Gastrocnemius medialis (tissue), 4 donors: ENCODE measurements around the gene USP24. TPM values are rescaled to one million over a fixed set of nuclear protein-coding genes. Genes with fewer than 3 reads are reported as not detected.

Experiments
- ATAC-seq, 2 donors: fragments of 150-250 bp; one replicate each; pipeline ENCODE4 v1.9.1; 2016
- DNase-seq, 2 donors: peaks; one replicate each; pipeline ENCODE4 v3.0.0-alpha.2; 2019
- H3K27ac ChIP-seq, 4 donors: fragments of 200-600 bp; sonication (generic); 1 replicate in 1 of 4; 2 replicates in 3 of 4; pipeline ENCODE4 v1.5.1; 2016 to 2018; ENCODE audit warnings: mild to moderate bottlenecking in 2 of 4, moderate library complexity in 1 of 4
- H3K27me3 ChIP-seq, 3 donors: fragments of 200-600 bp; sonication (generic) in 2 of 3; 1 replicate in 1 of 3; 2 replicates in 2 of 3; pipeline versions ENCODE4 v1.5.1 to v1.6.0; 2016 to 2019; ENCODE audit warnings: mild to moderate bottlenecking in 1 of 3, moderate library complexity in 1 of 3
- H3K36me3 ChIP-seq, 2 donors: fragments of 200-600 bp; sonication (generic) in 1 of 2; one replicate each; pipeline ENCODE4 v1.5.1; 2017 to 2018
- H3K4me1 ChIP-seq, 2 donors: fragments of 200-600 bp; sonication (generic) in 1 of 2; one replicate each; pipeline ENCODE4 v1.5.1; 2016 to 2017; ENCODE audit warnings: mild to moderate bottlenecking in 2 of 2
- H3K4me3 ChIP-seq, 4 donors: fragments of 200-600 bp; sonication (generic) in 3 of 4; 1 replicate in 1 of 4; 2 replicates in 3 of 4; pipeline ENCODE4 v1.5.1; 2016 to 2019; ENCODE audit warnings: mild to moderate bottlenecking in 2 of 4
- H3K9me3 ChIP-seq, 3 donors: fragments of 200-600 bp; sonication (generic) in 2 of 3; 1 replicate in 1 of 3; 2 replicates in 2 of 3; pipeline ENCODE4 v1.5.1; 2016 to 2019
- POLR2A ChIP-seq, 2 donors: fragments of 450-650 bp; IDR thresholded peaks; one replicate each; pipeline ENCODE4 v1.6.1; 2017; ENCODE audit warnings: antibody characterized with exemption in 2 of 2, mild to moderate bottlenecking in 2 of 2, moderate library complexity in 2 of 2
- in situ Hi-C, 4 donors: fragments of 200-750 bp; cut with MboI; loops; one replicate each; pipeline versions ENCODE4 v1.15.0 to v1.8.0; 2017; ENCODE audit warnings: low sequenced_read_pairs in 4 of 4
- intact Hi-C: fragments of 100-400 bp; cut with DNase I; formaldehyde crosslinking; loops from one replicate; pipeline ENCODE4 v1.15.1; 2023; ENCODE audit warnings: low total_unique reads
- total RNA-seq, 4 donors: library from RNA; depleted of rRNA; stranded (reverse); fragments of >200 nt; gene quantifications; one replicate each; pipeline versions ENCODE4 v1.1.0 to v1.2.3, GENCODE V29; 2016
- TF ChIP-seq, protein P1 (sequence below), 5 experiments: fragments of 450-650 bp in 3 of 5; fragments of 200-600 bp in 2 of 5; sonication (generic) in 2 of 5; IDR thresholded peaks in 4 of 5; conservative IDR thresholded peaks in 1 of 5; 1 replicate in 4 of 5; 2 replicates in 1 of 5; pipeline ENCODE4 v1.5.1; 2016 to 2019; ENCODE audit warnings: antibody characterized with exemption in 5 of 5, mild to moderate bottlenecking in 3 of 5, moderate library complexity in 3 of 5

USP24 gene
- total RNA-seq, 4 donors from 2014 or later, result 77.3 to 102 (median 90.8) TPM

GRCh38 chr1:55069280-55069679 is 145.9 kb downstream of the USP24 start:
- ATAC-seq, result no peak
- DNase-seq, result no peak
- intact Hi-C loops, result no loop called here
- Histone ChIP-seq H3K27ac (no peak overlapping the region), H3K27me3 (no peaks in the 10 kb centered on the region), H3K4me1 (peaks cover 42 to 54% of the 10 kb centered on the region in 2 donors), H3K4me3 (no peak overlapping the region), H3K9me3 (no peaks in the 10 kb centered on the region), H3K36me3 (peaks cover 0 to 56% of the 10 kb centered on the region in 2 donors)
- TF ChIP-seq, protein P1, sequence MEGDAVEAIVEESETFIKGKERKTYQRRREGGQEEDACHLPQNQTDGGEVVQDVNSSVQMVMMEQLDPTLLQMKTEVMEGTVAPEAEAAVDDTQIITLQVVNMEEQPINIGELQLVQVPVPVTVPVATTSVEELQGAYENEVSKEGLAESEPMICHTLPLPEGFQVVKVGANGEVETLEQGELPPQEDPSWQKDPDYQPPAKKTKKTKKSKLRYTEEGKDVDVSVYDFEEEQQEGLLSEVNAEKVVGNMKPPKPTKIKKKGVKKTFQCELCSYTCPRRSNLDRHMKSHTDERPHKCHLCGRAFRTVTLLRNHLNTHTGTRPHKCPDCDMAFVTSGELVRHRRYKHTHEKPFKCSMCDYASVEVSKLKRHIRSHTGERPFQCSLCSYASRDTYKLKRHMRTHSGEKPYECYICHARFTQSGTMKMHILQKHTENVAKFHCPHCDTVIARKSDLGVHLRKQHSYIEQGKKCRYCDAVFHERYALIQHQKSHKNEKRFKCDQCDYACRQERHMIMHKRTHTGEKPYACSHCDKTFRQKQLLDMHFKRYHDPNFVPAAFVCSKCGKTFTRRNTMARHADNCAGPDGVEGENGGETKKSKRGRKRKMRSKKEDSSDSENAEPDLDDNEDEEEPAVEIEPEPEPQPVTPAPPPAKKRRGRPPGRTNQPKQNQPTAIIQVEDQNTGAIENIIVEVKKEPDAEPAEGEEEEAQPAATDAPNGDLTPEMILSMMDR (IDR thresholded peaks at IDR 0.05 in 4 of 5, conservative IDR thresholded peaks at IDR 0.05 in 1 of 5), result no peak
- no peak for TF ChIP-seq POLR2A (IDR thresholded peaks at IDR 0.05)
- in situ Hi-C loops, result no loop called here

GRCh38 chr1:55068638-55069037 is 146.5 kb downstream of the USP24 start:
- no peak for ATAC-seq
- no peaks in the 10 kb centered on the region for H3K9me3 ChIP-seq
- H3K4me1 ChIP-seq, result peaks cover 43 to 54% of the 10 kb centered on the region in 2 donors
- intact Hi-C loops (no loop called here), in situ Hi-C loops (no loop called here)
- no peak for TF ChIP-seq POLR2A (IDR thresholded peaks at IDR 0.05)
- TF ChIP-seq, protein P1 (IDR thresholded peaks at IDR 0.05 in 4 of 5, conservative IDR thresholded peaks at IDR 0.05 in 1 of 5), result no peak
- no peak for DNase-seq
- H3K36me3 ChIP-seq, result peaks cover 0 to 50% of the 10 kb centered on the region in 2 donors
- H3K4me3 ChIP-seq, result no peak overlapping the region
- peak overlapping the region in 1 of 4 donors; percentile 67 for H3K27ac ChIP-seq
- H3K27me3 ChIP-seq, result no peaks in the 10 kb centered on the region

- intact Hi-C loops, result no loop called here
- no peaks in the 10 kb centered on the region for H3K9me3 ChIP-seq
- TF ChIP-seq POLR2A (IDR thresholded peaks at IDR 0.05), result no peak
- TF ChIP-seq, protein P1 (IDR thresholded peaks at IDR 0.05 in 4 of 5, conservative IDR thresholded peaks at IDR 0.05 in 1 of 5), result no peak
- peak overlapping the region; percentile 40 to 67 (median 56) for H3K27ac ChIP-seq
- peaks cover 0 to 43% of the 10 kb centered on the region in 2 donors for H3K36me3 ChIP-seq
- H3K27me3 ChIP-seq, result no peaks in the 10 kb centered on the region
- no peak overlapping the region for H3K4me3 ChIP-seq
- in situ Hi-C loops, result no loop called here
- ATAC-seq (no peak), DNase-seq (no peak)
- H3K4me1 ChIP-seq, result peaks cover 43 to 51% of the 10 kb centered on the region in 2 donors
Observed at GRCh38 chr1:55067914-55068313, 147.2 kb downstream of the USP24 start.

- H3K27me3 ChIP-seq, result no peaks in the 10 kb centered on the region
- H3K9me3 ChIP-seq, result no peaks in the 10 kb centered on the region
- intact Hi-C loops, result no loop called here
- in situ Hi-C loops, result no loop called here
- DNase-seq (peak; percentile 47 to 84), ATAC-seq (peak; percentile 52 to 73)
- H3K27ac ChIP-seq, result peak overlapping the region; percentile 40 to 67 (median 56)
- peaks cover 43 to 51% of the 10 kb centered on the region in 2 donors for H3K4me1 ChIP-seq
- H3K4me3 ChIP-seq, result no peak overlapping the region
- H3K36me3 ChIP-seq, result peaks cover 0 to 36% of the 10 kb centered on the region in 2 donors
- TF ChIP-seq, protein P1 (IDR thresholded peaks at IDR 0.05 in 4 of 5, conservative IDR thresholded peaks at IDR 0.05 in 1 of 5), result no peak
- no peak for TF ChIP-seq POLR2A (IDR thresholded peaks at IDR 0.05)
Observed at GRCh38 chr1:55067022-55067778, 148.0 kb downstream of the USP24 start.
